ENCODE data around the gene FOXP1. TPM values are rescaled to one million over a fixed set of nuclear protein-coding genes. Genes with fewer than 3 reads are reported as not detected.
"Not testable (repeated sequence)": the region's sequence is repeated elsewhere in the genome, so short reads cannot be mapped to it uniquely, and the experiment has no call there.

Gene FOXP1
- total RNA-seq, 1 donor: 195 TPM

- Histone ChIP-seq H3K4me1 (ENCODE audit: insufficient read depth, low read length) (no peaks in the 10 kb centered on the region), H3K9me3 (ENCODE audit: low read depth, low read length) (no peaks in the 10 kb centered on the region), H3K79me2 (ENCODE audit: insufficient read depth, low read length) (peaks cover 24% of the 10 kb centered on the region), H3K27ac (ENCODE audit: low read depth, low read length) (no peak overlapping the region), H3K27me3 (ENCODE audit: insufficient read depth, low read length) (no peaks in the 10 kb centered on the region), H3K4me2 (ENCODE audit: insufficient read depth, low read length) (no peak overlapping the region), H2AFZ (ENCODE audit: low read length) (no peak overlapping the region), H4K20me1 (ENCODE audit: insufficient read depth, low read length) (peaks cover 5% of the 10 kb centered on the region), H3K4me3 (ENCODE audit: insufficient read depth, low read length) (no peak overlapping the region), H3K36me3 (ENCODE audit: insufficient read depth, low read length) (peaks cover 7% of the 10 kb centered on the region)
- no peak for TF ChIP-seq CTCF (IDR thresholded peaks at IDR 0.05; ENCODE audit: extremely low read depth, low read depth, low read length)
- DNase-seq (ENCODE audit: insufficient read length, low spot score, missing footprints): peak; percentile 64
These were observed 257.8 kb downstream of the FOXP1 start for GRCh38 chr3:71325715-71326114.

GRCh38 chr3:71324224-71324623 lies 259.3 kb downstream of the FOXP1 start:
- not testable (repeated sequence) for DNase-seq (ENCODE audit: insufficient read length, low spot score, missing footprints); H3K36me3 ChIP-seq (ENCODE audit: insufficient read depth, low read length); H3K4me1 ChIP-seq (ENCODE audit: insufficient read depth, low read length); H3K27ac ChIP-seq (ENCODE audit: low read depth, low read length); H3K27me3 ChIP-seq (ENCODE audit: insufficient read depth, low read length); H3K4me2 ChIP-seq (ENCODE audit: insufficient read depth, low read length); H3K4me3 ChIP-seq (ENCODE audit: insufficient read depth, low read length); H2AFZ ChIP-seq (ENCODE audit: low read length); H4K20me1 ChIP-seq (ENCODE audit: insufficient read depth, low read length); H3K9me3 ChIP-seq (ENCODE audit: low read depth, low read length)
- H3K79me2 ChIP-seq (ENCODE audit: insufficient read depth, low read length): peaks cover 33% of the 10 kb centered on the region

- H3K36me3 ChIP-seq (ENCODE audit: insufficient read depth, low read length): peaks cover 7% of the 10 kb centered on the region
- H3K4me1 ChIP-seq (ENCODE audit: insufficient read depth, low read length): no peaks in the 10 kb centered on the region
- H3K9me3 ChIP-seq (ENCODE audit: low read depth, low read length): no peaks in the 10 kb centered on the region
- H3K4me2 ChIP-seq (ENCODE audit: insufficient read depth, low read length): no peak overlapping the region
- H2AFZ ChIP-seq (ENCODE audit: low read length): no peak overlapping the region
- H4K20me1 ChIP-seq (ENCODE audit: insufficient read depth, low read length): peaks cover 7% of the 10 kb centered on the region
- no peaks in the 10 kb centered on the region for H3K27me3 ChIP-seq (ENCODE audit: insufficient read depth, low read length)
- TF ChIP-seq CTCF (IDR thresholded peaks at IDR 0.05; ENCODE audit: extremely low read depth, low read depth, low read length): no peak
- no peak overlapping the region for H3K4me3 ChIP-seq (ENCODE audit: insufficient read depth, low read length)
- peaks cover 38% of the 10 kb centered on the region for H3K79me2 ChIP-seq (ENCODE audit: insufficient read depth, low read length)
- no peak overlapping the region for H3K27ac ChIP-seq (ENCODE audit: low read depth, low read length)
- DNase-seq (ENCODE audit: insufficient read length, low spot score, missing footprints): no peak
These were observed 260.0 kb downstream of the FOXP1 start for GRCh38 chr3:71323558-71323957.

GRCh38 chr3:71322154-71322553 lies 261.4 kb downstream of the FOXP1 start:
- no peak overlapping the region for H3K4me2 ChIP-seq (ENCODE audit: insufficient read depth, low read length)
- H3K27me3 ChIP-seq (ENCODE audit: insufficient read depth, low read length): no peaks in the 10 kb centered on the region
- no peak for DNase-seq (ENCODE audit: insufficient read length, low spot score, missing footprints)
- no peak for TF ChIP-seq CTCF (IDR thresholded peaks at IDR 0.05; ENCODE audit: extremely low read depth, low read depth, low read length)
- no peak overlapping the region for H2AFZ ChIP-seq (ENCODE audit: low read length)
- H4K20me1 ChIP-seq (ENCODE audit: insufficient read depth, low read length): peaks cover 7% of the 10 kb centered on the region
- H3K9me3 ChIP-seq (ENCODE audit: low read depth, low read length): no peaks in the 10 kb centered on the region
- H3K27ac ChIP-seq (ENCODE audit: low read depth, low read length): no peak overlapping the region
- peaks cover 41% of the 10 kb centered on the region for H3K79me2 ChIP-seq (ENCODE audit: insufficient read depth, low read length)
- no peak overlapping the region for H3K4me3 ChIP-seq (ENCODE audit: insufficient read depth, low read length)
- peaks cover 7% of the 10 kb centered on the region for H3K4me1 ChIP-seq (ENCODE audit: insufficient read depth, low read length)
- peaks cover 3% of the 10 kb centered on the region for H3K36me3 ChIP-seq (ENCODE audit: insufficient read depth, low read length)
